Smooth muscle cell (in vitro differentiated cells): ENCODE data around the gene PPP6R3. TPM values are rescaled to one million over a fixed set of nuclear protein-coding genes. Genes with fewer than 3 reads are reported as not detected.

Source experiments
- DNase-seq: peaks from one replicate; lab custom pipeline; 2025; ENCODE audit not compliant: unreplicated experiment; lab: John Stamatoyannopoulos, UW
- H2AFZ ChIP-seq: fragments of 200-600 bp; sonication (generic); 2 replicates; pipeline ENCODE4 v1.6.0; 2016; ENCODE audit warnings: antibody characterized with exemption, low read depth, mild to moderate bottlenecking
- H3F3A ChIP-seq: fragments of 200-600 bp; sonication (generic); 2 replicates; pipeline ENCODE4 v1.6.0; 2017; ENCODE audit warnings: antibody characterized with exemption, low read depth
- H3K27ac ChIP-seq: fragments of 200-600 bp; sonication (generic); 2 replicates; pipeline ENCODE4 v1.5.1; 2016; ENCODE audit warnings: low read depth, mild to moderate bottlenecking
- H3K27me3 ChIP-seq: fragments of 200-600 bp; sonication (generic); 2 replicates; pipeline ENCODE4 v1.6.1; 2016; ENCODE audit warnings: low read depth, mild to moderate bottlenecking
- H3K36me3 ChIP-seq: fragments of 200-600 bp; sonication (generic); 2 replicates; pipeline ENCODE4 v1.5.1; 2016; ENCODE audit warnings: low read depth
- H3K4me1 ChIP-seq: fragments of 200-600 bp; sonication (generic); 2 replicates; pipeline ENCODE4 v1.5.1; 2016; ENCODE audit warnings: low read depth
- H3K4me2 ChIP-seq: fragments of 200-600 bp; sonication (generic); 2 replicates; pipeline ENCODE4 v1.6.0; 2016; ENCODE audit warnings: mild to moderate bottlenecking
- H3K4me3 ChIP-seq: fragments of 200-600 bp; sonication (generic); 2 replicates; pipeline ENCODE4 v1.5.1; 2016; ENCODE audit warnings: mild to moderate bottlenecking
- H3K79me2 ChIP-seq: fragments of 200-600 bp; sonication (generic); 2 replicates; pipeline ENCODE4 v1.6.0; 2016; ENCODE audit warnings: low read depth, mild to moderate bottlenecking
- H3K9ac ChIP-seq: fragments of 200-600 bp; sonication (generic); 2 replicates; pipeline ENCODE4 v1.6.0; 2016; ENCODE audit warnings: low read depth
- H3K9me3 ChIP-seq: fragments of 200-600 bp; sonication (generic); replicated peaks from 2 replicates; pipeline ENCODE4 v1.5.1; 2016; ENCODE audit warnings: low read depth
- H4K20me1 ChIP-seq: fragments of 200-600 bp; sonication (generic); 2 replicates; pipeline ENCODE4 v1.6.0; 2016; ENCODE audit warnings: low read depth
- WGBS: methylation state at CpG from one replicate; pipeline ENCODE4 v1.1.7; 2016; ENCODE audit warnings: low lambda C conversion rate; 5-methylcytosine and 5-hydroxymethylcytosine counted together
- polyA plus RNA-seq: library from polyadenylated mRNA; unstranded; fragments of >200 nt; fragmentation: Nextera tagmentation; extraction: Ambion mirVana; gene quantifications from 2 replicates; pipeline ENCODE4 v1.2.1, GENCODE V29; 2016
- total RNA-seq: library from RNA; depleted of rRNA; stranded (reverse); fragments of >200 nt; gene quantifications from 2 replicates; pipeline ENCODE4 v1.2.3, GENCODE V29; 2014
- TF ChIP-seq, protein P1 (sequence below): fragments of 200-600 bp; sonication (generic); IDR thresholded peaks from 2 replicates; pipeline ENCODE4 v1.5.1; 2017; ENCODE audit warnings: borderline replicate concordance, mild to moderate bottlenecking, antibody characterized with exemption; ENCODE audit not compliant: insufficient read depth, poor library complexity, severe bottlenecking

PPP6R3 gene
- total and polyA plus RNA-seq, 2 experiments from 2014 or later, result 28.4 to 121 TPM

DNA sequence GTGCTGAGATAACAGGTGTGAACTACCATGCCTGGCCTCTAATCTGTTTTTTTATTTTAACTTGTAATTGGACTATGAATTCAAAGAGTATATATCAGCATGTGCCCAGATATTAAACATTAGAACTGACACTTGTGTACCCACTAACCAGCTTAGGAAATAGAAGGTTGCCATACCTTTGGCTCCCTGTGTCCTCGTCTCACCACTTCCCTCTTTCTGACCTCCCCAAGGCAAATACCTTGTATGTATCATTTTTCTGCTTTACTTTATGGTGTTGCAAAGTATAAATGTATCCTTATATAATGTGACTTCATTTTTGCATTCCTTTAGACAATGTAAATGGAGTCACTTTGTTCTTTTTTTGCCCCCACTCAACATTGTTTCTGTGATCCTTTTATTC is 9.1 kb downstream of the PPP6R3 start:
- H3K79me2 ChIP-seq, result peaks cover 98% of the 10 kb centered on the region
- H3K9me3 ChIP-seq, result no peaks in the 10 kb centered on the region
- no peak overlapping the region for H3K4me3 ChIP-seq
- H3K4me2 ChIP-seq, result no peak overlapping the region
- peaks cover 26% of the 10 kb centered on the region for H3F3A ChIP-seq
- peaks cover 100% of the 10 kb centered on the region for H4K20me1 ChIP-seq
- no peak for DNase-seq
- TF ChIP-seq, protein P1, sequence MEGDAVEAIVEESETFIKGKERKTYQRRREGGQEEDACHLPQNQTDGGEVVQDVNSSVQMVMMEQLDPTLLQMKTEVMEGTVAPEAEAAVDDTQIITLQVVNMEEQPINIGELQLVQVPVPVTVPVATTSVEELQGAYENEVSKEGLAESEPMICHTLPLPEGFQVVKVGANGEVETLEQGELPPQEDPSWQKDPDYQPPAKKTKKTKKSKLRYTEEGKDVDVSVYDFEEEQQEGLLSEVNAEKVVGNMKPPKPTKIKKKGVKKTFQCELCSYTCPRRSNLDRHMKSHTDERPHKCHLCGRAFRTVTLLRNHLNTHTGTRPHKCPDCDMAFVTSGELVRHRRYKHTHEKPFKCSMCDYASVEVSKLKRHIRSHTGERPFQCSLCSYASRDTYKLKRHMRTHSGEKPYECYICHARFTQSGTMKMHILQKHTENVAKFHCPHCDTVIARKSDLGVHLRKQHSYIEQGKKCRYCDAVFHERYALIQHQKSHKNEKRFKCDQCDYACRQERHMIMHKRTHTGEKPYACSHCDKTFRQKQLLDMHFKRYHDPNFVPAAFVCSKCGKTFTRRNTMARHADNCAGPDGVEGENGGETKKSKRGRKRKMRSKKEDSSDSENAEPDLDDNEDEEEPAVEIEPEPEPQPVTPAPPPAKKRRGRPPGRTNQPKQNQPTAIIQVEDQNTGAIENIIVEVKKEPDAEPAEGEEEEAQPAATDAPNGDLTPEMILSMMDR, result no peak
- 47% methylated on average over 1 of the region's 1 CpG for WGBS
- no peaks in the 10 kb centered on the region for H3K36me3 ChIP-seq
- peak overlapping the region; percentile 82 for H3K27ac ChIP-seq
- H3K4me1 ChIP-seq, result peaks cover 50% of the 10 kb centered on the region
- no peak overlapping the region for H3K9ac ChIP-seq
- no peaks in the 10 kb centered on the region for H3K27me3 ChIP-seq
- H2AFZ ChIP-seq, result no peak overlapping the region

DNA sequence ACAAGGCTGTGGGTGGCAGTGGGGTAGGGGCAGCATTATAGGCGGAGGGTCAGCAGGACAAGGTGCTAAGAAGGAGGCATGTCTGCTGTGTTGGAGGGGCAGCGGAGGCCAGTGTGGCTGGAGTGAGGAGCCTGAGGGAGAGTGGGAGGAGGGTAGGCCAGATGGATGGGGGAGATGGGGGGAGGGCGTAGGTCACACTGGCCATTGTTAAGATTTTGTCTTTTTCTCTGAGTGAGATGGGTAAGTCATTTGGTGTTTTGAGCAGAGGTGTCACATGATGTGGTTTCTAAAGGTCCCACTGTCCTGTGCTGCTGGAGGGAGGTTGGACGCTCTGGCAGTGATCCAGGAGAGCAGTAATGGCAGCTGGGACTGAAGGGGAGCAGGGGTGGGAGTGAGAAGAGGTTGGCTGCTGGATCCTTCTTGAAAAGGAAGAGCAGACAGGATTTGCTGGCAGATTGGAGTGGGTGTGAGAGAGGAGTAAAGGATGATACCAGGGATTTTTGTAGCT is 9.8 kb downstream of the PPP6R3 start:
- H3K79me2 ChIP-seq, result peaks cover 94% of the 10 kb centered on the region
- H3K36me3 ChIP-seq, result no peaks in the 10 kb centered on the region
- H3K9me3 ChIP-seq, result no peaks in the 10 kb centered on the region
- peaks cover 99% of the 10 kb centered on the region for H4K20me1 ChIP-seq
- H3K4me1 ChIP-seq, result peaks cover 46% of the 10 kb centered on the region
- DNase-seq, result no peak
- WGBS, result 87% methylated on average over 4 of the region's 4 CpGs
- H2AFZ ChIP-seq, result no peak overlapping the region
- peak overlapping the region; percentile 24 for H3K4me2 ChIP-seq
- H3K27me3 ChIP-seq, result no peaks in the 10 kb centered on the region
- H3F3A ChIP-seq, result peaks cover 26% of the 10 kb centered on the region
- H3K27ac ChIP-seq, result peak overlapping the region; percentile 82
- TF ChIP-seq, protein P1, result no peak
- no peak overlapping the region for H3K4me3 ChIP-seq
- H3K9ac ChIP-seq, result no peak overlapping the region

DNA sequence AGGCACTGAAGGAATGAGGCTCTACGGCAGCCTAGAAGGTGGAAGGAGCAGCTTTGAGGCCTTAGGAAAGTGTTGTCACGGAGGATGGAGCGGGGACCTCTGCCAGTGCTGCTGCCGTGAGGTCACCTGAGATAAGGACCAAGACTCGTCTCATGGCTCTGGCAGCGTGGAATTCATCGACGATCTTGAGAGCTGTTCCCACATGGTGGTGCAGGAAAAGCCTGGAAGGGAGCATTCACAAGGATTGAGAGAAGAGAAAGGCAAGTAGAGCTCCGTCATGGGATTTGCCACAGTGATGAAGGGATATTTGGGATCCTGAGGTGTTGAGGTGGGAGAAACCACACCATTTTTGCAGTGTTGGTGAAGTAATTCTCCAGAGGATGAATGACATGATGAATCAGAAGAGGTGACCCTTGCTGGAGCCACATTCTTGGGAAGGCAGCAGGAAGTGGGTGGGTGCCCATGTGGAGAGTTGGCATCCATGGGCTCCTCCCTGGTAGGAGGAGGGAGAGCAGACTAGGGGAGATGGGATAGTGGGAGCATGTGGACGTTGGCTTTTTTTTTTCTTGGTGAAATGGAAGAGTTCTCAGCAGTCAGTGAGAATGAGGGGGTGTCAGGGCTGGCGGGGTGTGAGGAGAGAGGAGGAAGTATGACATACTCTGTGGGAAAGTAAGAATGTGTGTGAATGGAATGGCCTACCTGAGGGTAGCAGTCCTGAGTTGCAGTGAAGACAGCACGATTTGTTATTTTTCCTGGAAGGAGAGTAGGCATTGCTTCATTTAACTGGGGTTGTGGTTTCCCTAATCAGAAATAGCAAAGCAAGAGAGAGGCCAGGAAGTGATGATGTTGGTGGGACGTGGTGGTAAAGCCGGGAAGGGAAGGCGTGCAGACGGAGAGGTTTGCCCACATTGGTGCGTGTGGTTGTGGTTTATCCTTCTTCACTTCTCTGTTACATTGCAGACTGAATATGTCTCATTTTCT is 11.1 kb downstream of the PPP6R3 start:
- 54% methylated on average over 17 of the region's 17 CpGs for WGBS
- TF ChIP-seq, protein P1, result no peak
- H3K4me2 ChIP-seq, result peak overlapping the region; percentile 25

More for the DNA sequence above, 11.1 kb downstream of the PPP6R3 start:
- no peaks in the 10 kb centered on the region for H3K9me3 ChIP-seq
- H3K4me1 ChIP-seq, result peaks cover 38% of the 10 kb centered on the region
- H3K79me2 ChIP-seq, result peaks cover 88% of the 10 kb centered on the region
- H3K36me3 ChIP-seq, result no peaks in the 10 kb centered on the region
- peak overlapping the region; percentile 82 for H3K27ac ChIP-seq
- H3K27me3 ChIP-seq, result no peaks in the 10 kb centered on the region
- H4K20me1 ChIP-seq, result peaks cover 90% of the 10 kb centered on the region
- no peak overlapping the region for H3K4me3 ChIP-seq
- H3K9ac ChIP-seq, result peak overlapping the region; percentile 9
- no peak overlapping the region for H2AFZ ChIP-seq
- H3F3A ChIP-seq, result peaks cover 26% of the 10 kb centered on the region
- DNase-seq, result no peak
